ENCODE measurements around the gene CCDC15.
"Not testable (repeated sequence)": the region's sequence is repeated elsewhere in the genome, so short reads cannot be mapped to it uniquely, and the experiment has no call there.

Gene CCDC15

GRCh38 chr11:125052047-125052446, 98.0 kb downstream of the CCDC15 start:
- H3K36me3 ChIP-seq (replicated peaks; ENCODE audit: insufficient read depth, low read length): no peaks in the 10 kb centered on the region
- no peak overlapping the region for H3K4me2 ChIP-seq (ENCODE audit: low read depth, low read length)
- H3K9me3 ChIP-seq (replicated peaks; ENCODE audit: insufficient read depth, low read length): no peaks in the 10 kb centered on the region
- no peaks in the 10 kb centered on the region for H3K9me2 ChIP-seq (replicated peaks; ENCODE audit: insufficient read depth, low read length)
- no peak overlapping the region for H3K9ac ChIP-seq (ENCODE audit: low read length)
- H3K4me1 ChIP-seq (ENCODE audit: low read length): no peaks in the 10 kb centered on the region
- TF ChIP-seq EZH2phosphoT487 (IDR thresholded peaks at IDR 0.05; ENCODE audit: low read length): no peak
- no peak for TF ChIP-seq CTCF (IDR thresholded peaks at IDR 0.05; ENCODE audit: low read length)
- no peak for TF ChIP-seq EZH2 (optimal IDR thresholded peaks at IDR 0.05; ENCODE audit: low read depth, low read length)
- no peaks in the 10 kb centered on the region for H3K79me2 ChIP-seq (ENCODE audit: low read length)
- H3K27me3 ChIP-seq (replicated peaks; ENCODE audit: insufficient read depth, low read length): no peaks in the 10 kb centered on the region
- H3F3A ChIP-seq (ENCODE audit: insufficient read depth, low read length): no peaks in the 10 kb centered on the region
- H3K4me3 ChIP-seq (ENCODE audit: low read length): no peak overlapping the region
- no peak for DNase-seq
- no peak overlapping the region for H3K27ac ChIP-seq (ENCODE audit: low read length)
- H2AFZ ChIP-seq (ENCODE audit: low read length): no peak overlapping the region
- H4K20me1 ChIP-seq (ENCODE audit: insufficient read depth, low read length): no peaks in the 10 kb centered on the region

GRCh38 chr11:125053167-125053566, 99.2 kb downstream of the CCDC15 start:
- H3F3A ChIP-seq (ENCODE audit: insufficient read depth, low read length): no peaks in the 10 kb centered on the region
- no peaks in the 10 kb centered on the region for H3K27me3 ChIP-seq (replicated peaks; ENCODE audit: insufficient read depth, low read length)
- no peak for DNase-seq
- H2AFZ ChIP-seq (ENCODE audit: low read length): no peak overlapping the region
- no peak overlapping the region for H3K27ac ChIP-seq (ENCODE audit: low read length)
- H3K36me3 ChIP-seq (replicated peaks; ENCODE audit: insufficient read depth, low read length): no peaks in the 10 kb centered on the region
- no peaks in the 10 kb centered on the region for H3K79me2 ChIP-seq (ENCODE audit: low read length)
- no peaks in the 10 kb centered on the region for H3K9me2 ChIP-seq (replicated peaks; ENCODE audit: insufficient read depth, low read length)
- no peaks in the 10 kb centered on the region for H4K20me1 ChIP-seq (ENCODE audit: insufficient read depth, low read length)
- H3K9ac ChIP-seq (ENCODE audit: low read length): no peak overlapping the region
- no peak for TF ChIP-seq EZH2 (optimal IDR thresholded peaks at IDR 0.05; ENCODE audit: low read depth, low read length)
- no peak for TF ChIP-seq CTCF (IDR thresholded peaks at IDR 0.05; ENCODE audit: low read length)
- no peak for TF ChIP-seq EZH2phosphoT487 (IDR thresholded peaks at IDR 0.05; ENCODE audit: low read length)
- no peaks in the 10 kb centered on the region for H3K4me1 ChIP-seq (ENCODE audit: low read length)
- no peak overlapping the region for H3K4me2 ChIP-seq (ENCODE audit: low read depth, low read length)
- no peak overlapping the region for H3K4me3 ChIP-seq (ENCODE audit: low read length)
- no peaks in the 10 kb centered on the region for H3K9me3 ChIP-seq (replicated peaks; ENCODE audit: insufficient read depth, low read length)

- no peak overlapping the region for H3K4me3 ChIP-seq (ENCODE audit: low read length)
- H3K9me2 ChIP-seq (replicated peaks; ENCODE audit: insufficient read depth, low read length): no peaks in the 10 kb centered on the region
- no peak overlapping the region for H2AFZ ChIP-seq (ENCODE audit: low read length)
- no peaks in the 10 kb centered on the region for H3K36me3 ChIP-seq (replicated peaks; ENCODE audit: insufficient read depth, low read length)
- no peaks in the 10 kb centered on the region for H3K4me1 ChIP-seq (ENCODE audit: low read length)
- no peaks in the 10 kb centered on the region for H3K9me3 ChIP-seq (replicated peaks; ENCODE audit: insufficient read depth, low read length)
- no peaks in the 10 kb centered on the region for H4K20me1 ChIP-seq (ENCODE audit: insufficient read depth, low read length)
- no peaks in the 10 kb centered on the region for H3K79me2 ChIP-seq (ENCODE audit: low read length)
- no peak overlapping the region for H3K27ac ChIP-seq (ENCODE audit: low read length)
- TF ChIP-seq CTCF (IDR thresholded peaks at IDR 0.05; ENCODE audit: low read length) (no peak), EZH2 (optimal IDR thresholded peaks at IDR 0.05; ENCODE audit: low read depth, low read length) (no peak), EZH2phosphoT487 (IDR thresholded peaks at IDR 0.05; ENCODE audit: low read length) (no peak)
- no peaks in the 10 kb centered on the region for H3F3A ChIP-seq (ENCODE audit: insufficient read depth, low read length)
- no peak overlapping the region for H3K4me2 ChIP-seq (ENCODE audit: low read depth, low read length)
- DNase-seq: no peak
- H3K27me3 ChIP-seq (replicated peaks; ENCODE audit: insufficient read depth, low read length): no peaks in the 10 kb centered on the region
- no peak overlapping the region for H3K9ac ChIP-seq (ENCODE audit: low read length)
Observed at GRCh38 chr11:125055107-125055715, 101.2 kb downstream of the CCDC15 start.

GRCh38 chr11:125056111-125056510, 102.1 kb downstream of the CCDC15 start:
- H3K79me2 ChIP-seq (ENCODE audit: low read length); H4K20me1 ChIP-seq (ENCODE audit: insufficient read depth, low read length); DNase-seq; H3K4me3 ChIP-seq (ENCODE audit: low read length); H3K27ac ChIP-seq (ENCODE audit: low read length); H2AFZ ChIP-seq (ENCODE audit: low read length); H3F3A ChIP-seq (ENCODE audit: insufficient read depth, low read length); H3K9me2 ChIP-seq (replicated peaks; ENCODE audit: insufficient read depth, low read length); H3K4me2 ChIP-seq (ENCODE audit: low read depth, low read length); H3K4me1 ChIP-seq (ENCODE audit: low read length); H3K9ac ChIP-seq (ENCODE audit: low read length); H3K27me3 ChIP-seq (replicated peaks; ENCODE audit: insufficient read depth, low read length); H3K9me3 ChIP-seq (replicated peaks; ENCODE audit: insufficient read depth, low read length); H3K36me3 ChIP-seq (replicated peaks; ENCODE audit: insufficient read depth, low read length): not testable (repeated sequence)
